Stimulated activated CD4-positive, alpha-beta T cell treated with anti-CD3 and anti-CD28 coated beads, Interleukin-15, amount 100 ng/mL, for 48 hours (primary cell): ENCODE measurements around the gene GFER.
"Not testable (repeated sequence)": the region's sequence is repeated elsewhere in the genome, so short reads cannot be mapped to it uniquely, and the experiment has no call there.

ENCODE experiments used
- DNase-seq, 2 donors: peaks; one replicate each; pipeline ENCODE4 v3.0.0-alpha.2; 2020; ENCODE audit warnings: low read depth in 2 of 2

Gene GFER

GRCh38 chr16:2026461-2027023, 42.5 kb downstream of the GFER start, which contains the start of gene NHERF2:
NHERF2 (plus strand) TSS chr16:2026902; CDS start chr16:2027006, 104 bp downstream.
- no peak for DNase-seq

- no peak for DNase-seq
Measured at GRCh38 chr16:2027024-2028010, 43.3 kb downstream of the GFER start.

GRCh38 chr16:2028146-2028545, 44.2 kb downstream of the GFER start:
- no peak for DNase-seq

- no peak for DNase-seq
Measured at GRCh38 chr16:2028620-2029220, 44.7 kb downstream of the GFER start.

- DNase-seq, result no peak
Measured at GRCh38 chr16:2029350-2029749, 45.4 kb downstream of the GFER start.

GRCh38 chr16:2030036-2030435, 46.0 kb downstream of the GFER start:
- no peak for DNase-seq

GRCh38 chr16:2031081-2031577, 47.1 kb downstream of the GFER start:
- no peak for DNase-seq

- no peak for DNase-seq
Measured at GRCh38 chr16:2032285-2033056, 48.5 kb downstream of the GFER start.

GRCh38 chr16:2033057-2033908, 49.3 kb downstream of the GFER start:
- DNase-seq, result no peak

GRCh38 chr16:2033909-2034695, 50.1 kb downstream of the GFER start:
- not testable (repeated sequence) for DNase-seq

GRCh38 chr16:2034696-2035430, 50.9 kb downstream of the GFER start:
- no peak for DNase-seq

- no peak for DNase-seq
Measured at GRCh38 chr16:2035431-2036199, 51.6 kb downstream of the GFER start.

GRCh38 chr16:2036200-2036966, 52.4 kb downstream of the GFER start:
- no peak for DNase-seq

GRCh38 chr16:2037115-2037514, 53.1 kb downstream of the GFER start:
- DNase-seq, result no peak
